Right atrium auricular region (tissue), 2 donors: ENCODE measurements around the gene NSG2. TPM values are rescaled to one million over a fixed set of nuclear protein-coding genes. Genes with fewer than 3 reads are reported as not detected.

Experiments used
- DNase-seq: peaks from one replicate; pipeline ENCODE4 v3.0.0-alpha.2; 2019; ENCODE audit warnings: low spot score
- H3K27ac ChIP-seq, 2 donors: fragments of 200-600 bp; sonication (generic); 1 replicate in 1 of 2; 2 replicates in 1 of 2; pipeline ENCODE4 v1.5.1; 2016 to 2019
- H3K27me3 ChIP-seq, 2 donors: fragments of 200-600 bp; sonication (generic); one replicate each; pipeline versions ENCODE4 v1.5.1 to v1.6.0; 2017 to 2019
- H3K36me3 ChIP-seq: fragments of 200-600 bp; sonication (generic); one replicate; pipeline ENCODE4 v1.5.1; 2016
- H3K4me1 ChIP-seq, 2 donors: fragments of 200-600 bp; sonication (generic); one replicate each; pipeline versions ENCODE4 v1.5.1 to v1.6.0; 2017 to 2019
- H3K4me3 ChIP-seq, 2 donors: fragments of 200-600 bp; sonication (generic); 1 replicate in 1 of 2; 2 replicates in 1 of 2; pipeline ENCODE4 v1.5.1; 2017 to 2019; ENCODE audit warnings: mild to moderate bottlenecking in 1 of 2, moderate library complexity in 1 of 2
- H3K9me3 ChIP-seq, 2 donors: fragments of 200-600 bp; sonication (generic); one replicate each; pipeline ENCODE4 v1.5.1; 2019
- total RNA-seq, 2 donors: library from RNA; depleted of rRNA; stranded (reverse); fragments of >200 nt; gene quantifications; one replicate each; pipeline ENCODE4 v1.1.0, GENCODE V29; 2016
- TF ChIP-seq, protein P1 (sequence below), 2 donors: fragments of 200-600 bp; sonication (generic); IDR thresholded peaks; one replicate each; pipeline ENCODE4 v1.5.1; 2019; ENCODE audit warnings: antibody characterized with exemption in 2 of 2

The NSG2 gene
- total RNA-seq, 2 donors from 2014 or later, result 0.71 TPM; not detected in 1

DNA sequence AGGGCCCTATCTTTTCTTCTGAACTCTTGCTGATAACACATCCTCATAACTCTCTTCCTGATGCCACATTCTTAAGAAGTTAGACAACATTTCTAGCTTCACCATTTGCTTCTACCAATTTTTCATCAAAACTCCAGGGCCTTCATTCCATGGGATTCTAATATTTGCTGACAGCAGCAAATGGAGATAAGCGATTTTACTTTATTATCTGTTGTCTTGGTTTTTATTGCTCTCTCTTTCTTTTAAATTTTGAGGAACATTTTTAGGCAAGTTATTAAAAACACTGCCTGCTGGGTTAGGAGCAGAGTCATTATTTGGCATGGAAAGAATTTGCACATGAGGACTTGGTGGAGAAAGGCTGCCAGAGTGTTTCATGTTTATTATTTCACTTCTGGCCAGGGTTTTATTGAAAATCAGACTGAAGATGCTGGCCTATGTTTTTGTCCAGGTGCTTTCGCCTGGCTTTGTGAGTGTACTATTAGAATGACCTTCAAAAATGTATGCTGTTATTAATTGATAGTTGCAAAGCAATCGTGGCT, 27.7 kb downstream of the NSG2 start:
- no peak for DNase-seq
- H3K27ac ChIP-seq, result no peak overlapping the region
- no peak overlapping the region for H3K4me3 ChIP-seq
- H3K4me1 ChIP-seq, result no peaks in the 10 kb centered on the region
- no peaks in the 10 kb centered on the region for H3K9me3 ChIP-seq
- TF ChIP-seq, protein P1, sequence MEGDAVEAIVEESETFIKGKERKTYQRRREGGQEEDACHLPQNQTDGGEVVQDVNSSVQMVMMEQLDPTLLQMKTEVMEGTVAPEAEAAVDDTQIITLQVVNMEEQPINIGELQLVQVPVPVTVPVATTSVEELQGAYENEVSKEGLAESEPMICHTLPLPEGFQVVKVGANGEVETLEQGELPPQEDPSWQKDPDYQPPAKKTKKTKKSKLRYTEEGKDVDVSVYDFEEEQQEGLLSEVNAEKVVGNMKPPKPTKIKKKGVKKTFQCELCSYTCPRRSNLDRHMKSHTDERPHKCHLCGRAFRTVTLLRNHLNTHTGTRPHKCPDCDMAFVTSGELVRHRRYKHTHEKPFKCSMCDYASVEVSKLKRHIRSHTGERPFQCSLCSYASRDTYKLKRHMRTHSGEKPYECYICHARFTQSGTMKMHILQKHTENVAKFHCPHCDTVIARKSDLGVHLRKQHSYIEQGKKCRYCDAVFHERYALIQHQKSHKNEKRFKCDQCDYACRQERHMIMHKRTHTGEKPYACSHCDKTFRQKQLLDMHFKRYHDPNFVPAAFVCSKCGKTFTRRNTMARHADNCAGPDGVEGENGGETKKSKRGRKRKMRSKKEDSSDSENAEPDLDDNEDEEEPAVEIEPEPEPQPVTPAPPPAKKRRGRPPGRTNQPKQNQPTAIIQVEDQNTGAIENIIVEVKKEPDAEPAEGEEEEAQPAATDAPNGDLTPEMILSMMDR (IDR thresholded peaks at IDR 0.05), result no peak
- no peaks in the 10 kb centered on the region for H3K27me3 ChIP-seq
- H3K36me3 ChIP-seq, result no peaks in the 10 kb centered on the region

DNA sequence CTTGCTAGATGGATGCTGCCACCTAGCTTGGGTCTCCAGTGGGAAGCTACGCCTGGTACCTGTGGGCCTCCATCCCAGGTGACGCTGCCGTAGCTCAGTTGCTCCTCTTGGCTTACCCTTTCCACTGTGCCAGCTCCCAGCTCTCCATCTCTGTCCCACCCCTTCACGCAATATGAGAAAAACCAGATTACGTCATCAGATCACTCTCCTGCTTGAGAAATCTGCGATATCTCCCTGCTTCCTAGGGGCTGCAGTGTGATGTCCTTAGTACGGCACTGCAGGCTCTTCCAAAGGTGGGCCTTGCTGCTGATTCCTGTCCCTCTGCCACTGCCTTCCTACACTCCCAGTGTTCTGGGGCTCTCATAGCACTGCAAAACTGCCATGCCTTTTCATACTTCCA, 28.9 kb downstream of the NSG2 start:
- H3K4me1 ChIP-seq, result no peaks in the 10 kb centered on the region
- DNase-seq, result no peak
- TF ChIP-seq, protein P1 (IDR thresholded peaks at IDR 0.05), result no peak

DNA sequence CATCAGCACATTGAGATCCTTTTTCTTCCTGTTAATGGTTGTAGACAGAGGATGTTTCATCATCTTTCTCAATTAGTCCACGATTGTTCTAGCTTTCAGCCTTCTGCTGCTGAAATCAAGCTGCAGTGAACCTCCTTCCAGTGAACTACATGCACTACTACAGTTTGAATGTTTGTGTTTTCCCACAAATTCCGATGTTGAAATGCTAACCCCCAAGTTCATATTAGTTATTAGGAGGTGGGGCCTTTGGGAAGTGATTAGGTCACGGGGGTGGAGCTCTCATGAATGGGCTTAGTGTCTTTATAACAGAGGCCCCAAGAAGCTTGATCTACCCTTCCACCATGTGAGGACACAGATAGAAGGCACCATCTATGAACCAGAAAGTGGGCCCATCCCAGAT, 32.9 kb downstream of the NSG2 start:
- no peak for DNase-seq
- TF ChIP-seq, protein P1 (IDR thresholded peaks at IDR 0.05), result no peak

More for the DNA sequence above, 28.9 kb downstream of the NSG2 start:
- no peaks in the 10 kb centered on the region for H3K36me3 ChIP-seq
- no peak overlapping the region for H3K4me3 ChIP-seq
- H3K27me3 ChIP-seq, result no peaks in the 10 kb centered on the region
- no peaks in the 10 kb centered on the region for H3K9me3 ChIP-seq
- H3K27ac ChIP-seq, result no peak overlapping the region

DNA sequence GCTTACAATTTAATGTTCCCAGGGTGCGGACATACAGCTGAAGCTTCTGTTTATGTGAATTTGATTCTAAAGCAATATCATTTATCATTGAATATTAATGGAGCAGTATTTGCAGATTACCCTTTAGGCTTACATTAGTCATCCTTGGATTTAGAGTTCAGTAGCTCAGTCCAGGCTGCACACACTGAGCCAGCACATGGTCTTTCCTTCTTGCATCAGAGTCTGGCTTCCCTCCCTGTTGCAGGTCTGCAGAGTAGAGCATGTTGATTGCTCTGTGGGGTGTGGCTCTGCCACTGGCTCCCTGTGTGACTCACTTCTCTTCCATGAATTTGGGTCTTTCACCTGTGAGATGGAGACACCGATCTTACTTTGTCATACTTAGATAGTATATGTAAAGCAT, 36.8 kb downstream of the NSG2 start:
- DNase-seq, result no peak
- Histone ChIP-seq H3K36me3 (no peaks in the 10 kb centered on the region), H3K27ac (no peak overlapping the region), H3K4me3 (no peak overlapping the region), H3K9me3 (no peaks in the 10 kb centered on the region), H3K4me1 (no peaks in the 10 kb centered on the region), H3K27me3 (no peaks in the 10 kb centered on the region)
- TF ChIP-seq, protein P1 (IDR thresholded peaks at IDR 0.05), result no peak

More for the DNA sequence above, 32.9 kb downstream of the NSG2 start:
- Histone ChIP-seq H3K27ac (no peak overlapping the region), H3K27me3 (no peaks in the 10 kb centered on the region), H3K9me3 (no peaks in the 10 kb centered on the region), H3K4me3 (no peak overlapping the region), H3K36me3 (no peaks in the 10 kb centered on the region), H3K4me1 (no peaks in the 10 kb centered on the region)

DNA sequence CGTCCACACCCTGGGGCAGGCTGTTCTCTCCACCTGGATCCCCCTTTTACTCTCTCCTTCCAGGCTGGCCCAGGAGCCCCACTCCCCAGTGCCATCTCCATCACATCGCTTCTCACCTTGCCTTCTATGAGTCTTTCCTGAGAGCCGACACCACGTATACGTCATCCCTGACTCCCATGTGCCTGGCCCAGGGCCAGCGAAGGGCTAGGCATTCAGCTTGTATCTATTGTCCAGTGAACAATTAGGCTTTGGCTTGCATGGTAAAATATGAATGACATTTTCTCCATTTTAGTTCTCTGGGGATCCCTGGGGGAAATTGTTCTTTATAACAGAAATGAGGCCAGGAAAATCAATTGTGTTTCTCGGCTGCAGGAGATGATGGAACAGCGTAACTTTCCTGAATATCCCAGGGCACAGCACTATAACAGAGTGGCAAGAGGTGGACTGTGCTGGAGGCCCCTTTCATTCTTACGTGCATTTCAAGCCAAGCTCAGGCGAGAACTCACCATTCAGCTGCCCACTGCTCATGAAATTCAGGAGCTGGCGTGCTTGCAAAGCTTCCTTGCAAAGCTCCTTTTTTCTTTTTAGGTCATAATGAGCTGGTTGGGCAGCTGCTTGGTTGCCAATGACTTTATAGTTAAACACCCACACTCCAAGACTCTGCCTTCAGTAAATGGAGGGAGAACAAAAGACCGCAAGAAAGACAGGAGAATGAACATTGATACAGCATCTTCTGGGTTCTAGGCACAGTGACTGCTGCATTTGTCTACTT, 37.7 kb downstream of the NSG2 start:
- Histone ChIP-seq H3K4me1 (no peaks in the 10 kb centered on the region), H3K27me3 (no peaks in the 10 kb centered on the region), H3K4me3 (no peak overlapping the region), H3K9me3 (no peaks in the 10 kb centered on the region), H3K27ac (no peak overlapping the region), H3K36me3 (no peaks in the 10 kb centered on the region)
- TF ChIP-seq, protein P1 (IDR thresholded peaks at IDR 0.05), result no peak
- DNase-seq, result no peak
